GM23248 (cell line): ENCODE data around the gene MFAP2. TPM values are rescaled to one million over a fixed set of nuclear protein-coding genes. Genes with fewer than 3 reads are reported as not detected.
A peak's percentile ranks its signal among the peaks of the same experiment; 100 is the strongest.
"Not testable (repeated sequence)": the region's sequence is repeated elsewhere in the genome, so short reads cannot be mapped to it uniquely, and the experiment has no call there.

Source experiments
- DNase-seq: peaks from one replicate; pipeline ENCODE4 v3.0.0-alpha.2; 2015
- H2AFZ ChIP-seq: fragments of 200-600 bp; sonication (generic); 2 replicates; pipeline ENCODE4 v1.6.1; 2016; ENCODE audit warnings: antibody characterized with exemption
- H3F3A ChIP-seq: fragments of 200-600 bp; sonication (generic); 2 replicates; pipeline ENCODE4 v1.6.1; 2016; ENCODE audit warnings: mild to moderate bottlenecking, antibody characterized with exemption, mixed run types; ENCODE audit not compliant: insufficient read depth
- H3K27ac ChIP-seq: fragments of 200-600 bp; sonication (generic); 2 replicates; pipeline ENCODE4 v1.5.1; 2016; ENCODE audit warnings: mild to moderate bottlenecking
- H3K27me3 ChIP-seq: fragments of 200-600 bp; sonication (generic); replicated peaks from 2 replicates; pipeline ENCODE4 v1.6.1; 2016; ENCODE audit warnings: mild to moderate bottlenecking; ENCODE audit not compliant: insufficient read depth
- H3K36me3 ChIP-seq: fragments of 200-600 bp; sonication (generic); 2 replicates; pipeline ENCODE4 v1.6.1; 2016; ENCODE audit warnings: low read depth, mild to moderate bottlenecking
- H3K4me1 ChIP-seq: fragments of 200-600 bp; sonication (generic); 2 replicates; pipeline ENCODE4 v1.6.1; 2016; ENCODE audit warnings: mild to moderate bottlenecking; ENCODE audit not compliant: insufficient read depth
- H3K4me2 ChIP-seq: fragments of 200-600 bp; sonication (generic); one replicate; pipeline ENCODE4 v1.6.1; 2016; ENCODE audit warnings: mild to moderate bottlenecking; ENCODE audit not compliant: unreplicated experiment
- H3K4me3 ChIP-seq: fragments of 200-600 bp; sonication (generic); 2 replicates; pipeline ENCODE4 v1.5.1; 2016; ENCODE audit warnings: mild to moderate bottlenecking
- H3K79me2 ChIP-seq: fragments of 200-600 bp; sonication (generic); 2 replicates; pipeline ENCODE4 v1.6.1; 2016; ENCODE audit warnings: mild to moderate bottlenecking; ENCODE audit not compliant: insufficient read depth
- H3K9ac ChIP-seq: fragments of 200-600 bp; sonication (generic); 2 replicates; pipeline ENCODE4 v1.6.1; 2016; ENCODE audit warnings: mild to moderate bottlenecking
- H3K9me2 ChIP-seq: fragments of 200-600 bp; sonication (generic); 2 replicates; pipeline ENCODE4 v1.6.1; 2016; ENCODE audit warnings: mixed run types, mild to moderate bottlenecking, moderate library complexity; ENCODE audit not compliant: insufficient read depth
- H3K9me3 ChIP-seq: fragments of 200-600 bp; sonication (generic); one replicate; pipeline ENCODE4 v1.6.1; 2017; ENCODE audit warnings: low read depth
- H4K20me1 ChIP-seq: fragments of 200-600 bp; sonication (generic); 2 replicates; pipeline ENCODE4 v1.6.0; 2016; ENCODE audit not compliant: insufficient read depth
- EZH2 ChIP-seq: fragments of 200-600 bp; sonication (generic); IDR thresholded peaks from 2 replicates; pipeline ENCODE4 v1.6.1; 2018; ENCODE audit warnings: antibody characterized with exemption, mild to moderate bottlenecking; ENCODE audit not compliant: insufficient read depth, poor library complexity, severe bottlenecking
- EZH2phosphoT487 ChIP-seq: fragments of 200-600 bp; sonication (generic); IDR thresholded peaks from 2 replicates; pipeline ENCODE4 v1.6.1; 2018; ENCODE audit warnings: antibody characterized with exemption, moderate library complexity, mild to moderate bottlenecking, low read depth; ENCODE audit not compliant: insufficient read depth
- WGBS, 2 experiments: methylation state at CpG; one replicate each; pipeline ENCODE4 v1.1.6; 2015 to 2017; ENCODE audit warnings: low lambda C conversion rate in 2 of 2, low coverage in 1 of 2; ENCODE audit errors: missing lambda C conversion rate in 2 of 2; 5-methylcytosine and 5-hydroxymethylcytosine counted together
- in situ Hi-C: fragments of 300-500 bp; cut with MboI; formaldehyde crosslinking; loops from 2 replicates; pipeline ENCODE4 v1.15.0; 2020
- polyA plus RNA-seq: library from polyadenylated mRNA; unstranded; fragments of >200 nt; fragmentation: Nextera tagmentation; extraction: Ambion mirVana; gene quantifications from 2 replicates; pipeline ENCODE4 v1.2.1, GENCODE V29; 2016
- total RNA-seq: library from RNA; depleted of rRNA; stranded (reverse); fragments of >200 nt; shearing (Covaris generic); gene quantifications from 2 replicates; pipeline ENCODE4 v1.2.3, GENCODE V29; 2014

MFAP2 gene
- total and polyA plus RNA-seq, 2 experiments from 2014 or later: 189 to 471 TPM

GRCh38 chr1:16938351-16939321 is 41.8 kb downstream of the MFAP2 start:
- no peak overlapping the region for H2AFZ ChIP-seq
- H3K4me1 ChIP-seq: no peaks in the 10 kb centered on the region
- no peaks in the 10 kb centered on the region for H3K9me2 ChIP-seq
- no peaks in the 10 kb centered on the region for H3K36me3 ChIP-seq
- H3K27ac ChIP-seq: no peak overlapping the region
- no peaks in the 10 kb centered on the region for H3F3A ChIP-seq
- no peaks in the 10 kb centered on the region for H3K9me3 ChIP-seq
- peak; percentile 35 for DNase-seq
- H4K20me1 ChIP-seq: no peaks in the 10 kb centered on the region
- no peak overlapping the region for H3K4me3 ChIP-seq
- no peaks in the 10 kb centered on the region for H3K79me2 ChIP-seq
- 52 to 59% methylated on average over 49 to 51 of the region's 51 CpGs for WGBS, 2 experiments
- TF ChIP-seq EZH2phosphoT487: no peak
- TF ChIP-seq EZH2: no peak
- H3K9ac ChIP-seq: no peak overlapping the region
- no peaks in the 10 kb centered on the region for H3K27me3 ChIP-seq
- in situ Hi-C loops: no loop called here
- no peak overlapping the region for H3K4me2 ChIP-seq

- H3K9me2 ChIP-seq, H3K27ac ChIP-seq, H4K20me1 ChIP-seq, H3K79me2 ChIP-seq, H3K9me3 ChIP-seq, DNase-seq, H3K4me3 ChIP-seq, H3F3A ChIP-seq, H3K36me3 ChIP-seq, H3K4me2 ChIP-seq, H2AFZ ChIP-seq, H3K4me1 ChIP-seq, H3K27me3 ChIP-seq, H3K9ac ChIP-seq, in situ Hi-C loops: not testable (repeated sequence)
- WGBS, 2 experiments: 81 to 82% methylated on average over 16 of the region's 16 CpGs
These were observed 43.8 kb downstream of the MFAP2 start for GRCh38 chr1:16936580-16936979.

DNA sequence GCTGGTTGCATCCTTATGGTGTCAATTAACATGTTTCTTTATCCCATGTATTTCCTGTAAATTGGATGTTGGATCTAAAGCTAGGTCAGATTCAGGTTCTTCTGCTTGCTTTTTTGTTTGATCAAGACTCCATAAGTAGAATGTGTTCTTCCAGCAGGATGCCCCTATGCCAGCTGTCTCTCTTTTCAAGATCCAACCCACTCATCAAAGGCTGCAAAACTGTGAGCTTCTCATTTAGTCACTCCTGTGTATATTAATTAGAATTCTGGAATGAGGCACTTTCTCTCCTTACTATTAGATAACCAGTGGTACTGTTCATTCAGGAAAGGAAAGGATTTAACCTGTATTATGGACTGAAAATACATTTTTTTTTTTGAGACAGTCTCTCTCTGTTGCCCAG is 46.5 kb downstream of the MFAP2 start:
- H3K4me3 ChIP-seq, H4K20me1 ChIP-seq, H3K27ac ChIP-seq, DNase-seq, H3K79me2 ChIP-seq, H3K27me3 ChIP-seq, H2AFZ ChIP-seq, H3K36me3 ChIP-seq, H3F3A ChIP-seq, H3K9me2 ChIP-seq, H3K9me3 ChIP-seq, H3K4me1 ChIP-seq, in situ Hi-C loops, H3K4me2 ChIP-seq, H3K9ac ChIP-seq: not testable (repeated sequence)

- H3K4me2 ChIP-seq, H2AFZ ChIP-seq, H4K20me1 ChIP-seq, H3K36me3 ChIP-seq, H3K4me3 ChIP-seq, in situ Hi-C loops, H3F3A ChIP-seq, H3K27ac ChIP-seq, H3K4me1 ChIP-seq, H3K27me3 ChIP-seq, H3K9me3 ChIP-seq, H3K9me2 ChIP-seq, H3K79me2 ChIP-seq, H3K9ac ChIP-seq: not testable (repeated sequence)
- DNase-seq: peak; percentile 36
- 76 to 81% methylated on average over 18 of the region's 18 CpGs for WGBS, 2 experiments
These were observed 49.0 kb downstream of the MFAP2 start for GRCh38 chr1:16931206-16931934.

GRCh38 chr1:16929146-16930041 is 51.0 kb downstream of the MFAP2 start:
- H3K9ac ChIP-seq, H3K27ac ChIP-seq, H3K79me2 ChIP-seq, DNase-seq, in situ Hi-C loops, H3K4me1 ChIP-seq, H3K4me3 ChIP-seq, H3K27me3 ChIP-seq, H3K4me2 ChIP-seq, H2AFZ ChIP-seq, H3F3A ChIP-seq, H3K9me2 ChIP-seq, H3K9me3 ChIP-seq, H4K20me1 ChIP-seq, H3K36me3 ChIP-seq: not testable (repeated sequence)
- WGBS, 2 experiments: 79 to 80% methylated on average over 23 to 24 of the region's 24 CpGs
